GM12872 (cell line): ENCODE data around the gene PLOD1.
A peak's percentile ranks its signal among the peaks of the same experiment; 100 is the strongest.

Source experiments
- CTCF ChIP-seq: IDR thresholded peaks from 3 replicates; pipeline ENCODE4 v1.5.1; 2011; ENCODE audit warnings: low read depth, mild to moderate bottlenecking, low read length, moderate library complexity; ENCODE audit not compliant: insufficient read depth

PLOD1 gene

GRCh38 chr1:11957897-11958296 lies 23.4 kb downstream of the PLOD1 start:
- TF ChIP-seq CTCF = no peak

- TF ChIP-seq CTCF = no peak
These were observed 25.8 kb downstream of the PLOD1 start for GRCh38 chr1:11960276-11960675.

- no peak for TF ChIP-seq CTCF
These were observed 26.2 kb downstream of the PLOD1 start for GRCh38 chr1:11960715-11961114.

- TF ChIP-seq CTCF = no peak
These were observed 26.7 kb downstream of the PLOD1 start for GRCh38 chr1:11961230-11961629.

GRCh38 chr1:11963622-11964021 lies 29.1 kb downstream of the PLOD1 start:
- no peak for TF ChIP-seq CTCF

GRCh38 chr1:11964656-11965055 lies 30.1 kb downstream of the PLOD1 start:
- TF ChIP-seq CTCF = no peak

GRCh38 chr1:11967028-11967547 lies 32.6 kb downstream of the PLOD1 start:
- peak; percentile 72 for TF ChIP-seq CTCF

GRCh38 chr1:11970441-11971185 lies 36.1 kb downstream of the PLOD1 start:
- no peak for TF ChIP-seq CTCF
